RWPE2 (cell line): ENCODE results near the gene PSME3IP1.

Source experiments
- ATAC-seq: fragments of 200-7000 bp; cut with Tn5 transposase; 3 replicates; pipeline ENCODE4 v1.9.1; 2021; ENCODE audit warnings: low read depth
- DNase-seq: peaks from one replicate; pipeline ENCODE4 v3.0.0-alpha.2; 2020; ENCODE audit warnings: low spot score
- H3K27ac ChIP-seq: fragments of 450-650 bp; 2 replicates; pipeline ENCODE4 v1.5.1; 2017; ENCODE audit warnings: mild to moderate bottlenecking; ENCODE audit not compliant: poor library complexity, severe bottlenecking
- H3K27me3 ChIP-seq: fragments of 250-450 bp; sonication (Bioruptor Pico); 2 replicates; pipeline ENCODE4 v1.5.1; 2021; ENCODE audit warnings: mild to moderate bottlenecking, moderate library complexity; ENCODE audit not compliant: insufficient read depth, poor library complexity, severe bottlenecking
- H3K36me3 ChIP-seq: fragments of 250-450 bp; sonication (Bioruptor Pico); 2 replicates; pipeline ENCODE4 v1.5.1; 2020; ENCODE audit warnings: low read depth, mild to moderate bottlenecking, moderate library complexity
- H3K4me1 ChIP-seq: fragments of 250-450 bp; sonication (Bioruptor Pico); 2 replicates; pipeline ENCODE4 v1.5.1; 2021; ENCODE audit warnings: mild to moderate bottlenecking, moderate library complexity; ENCODE audit not compliant: insufficient read depth, poor library complexity, severe bottlenecking
- H3K4me3 ChIP-seq: fragments of 250-450 bp; sonication (Bioruptor Pico); 2 replicates; pipeline ENCODE4 v1.5.1; 2021; ENCODE audit warnings: mild to moderate bottlenecking, moderate library complexity; ENCODE audit not compliant: severe bottlenecking
- H3K9me3 ChIP-seq: fragments of 250-450 bp; sonication (Bioruptor Pico); 2 replicates; pipeline ENCODE4 v1.5.1; 2021; ENCODE audit warnings: mild to moderate bottlenecking, moderate library complexity; ENCODE audit not compliant: severe bottlenecking
- TF ChIP-seq, protein P1 (sequence below): fragments of 450-650 bp; IDR thresholded peaks from one replicate; pipeline ENCODE4 v1.5.1; 2017; ENCODE audit warnings: mild to moderate bottlenecking, moderate library complexity; ENCODE audit not compliant: poor library complexity, severe bottlenecking

PSME3IP1 gene

DNA sequence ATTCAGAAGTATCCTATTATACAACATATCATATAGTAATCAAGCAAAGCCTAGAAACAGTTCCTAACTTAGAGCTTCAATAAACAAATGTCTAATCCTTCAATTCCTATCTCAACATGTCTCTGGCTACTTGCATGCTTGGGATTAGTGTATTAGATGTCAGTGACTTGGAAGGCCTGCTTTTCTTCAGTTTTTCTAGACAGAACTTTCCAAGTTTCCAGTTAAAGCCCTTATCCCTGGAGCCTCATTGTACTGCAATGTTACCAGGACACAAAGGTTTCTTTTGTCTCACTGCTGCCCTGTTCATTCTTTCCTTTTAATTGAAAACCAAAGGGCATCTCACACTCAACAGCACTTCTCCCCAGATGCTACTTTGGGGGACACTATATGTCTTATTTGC is 16.5 kb downstream of the PSME3IP1 start:
- H3K27ac ChIP-seq: no peak overlapping the region
- no peak overlapping the region for H3K4me3 ChIP-seq
- TF ChIP-seq, protein P1, sequence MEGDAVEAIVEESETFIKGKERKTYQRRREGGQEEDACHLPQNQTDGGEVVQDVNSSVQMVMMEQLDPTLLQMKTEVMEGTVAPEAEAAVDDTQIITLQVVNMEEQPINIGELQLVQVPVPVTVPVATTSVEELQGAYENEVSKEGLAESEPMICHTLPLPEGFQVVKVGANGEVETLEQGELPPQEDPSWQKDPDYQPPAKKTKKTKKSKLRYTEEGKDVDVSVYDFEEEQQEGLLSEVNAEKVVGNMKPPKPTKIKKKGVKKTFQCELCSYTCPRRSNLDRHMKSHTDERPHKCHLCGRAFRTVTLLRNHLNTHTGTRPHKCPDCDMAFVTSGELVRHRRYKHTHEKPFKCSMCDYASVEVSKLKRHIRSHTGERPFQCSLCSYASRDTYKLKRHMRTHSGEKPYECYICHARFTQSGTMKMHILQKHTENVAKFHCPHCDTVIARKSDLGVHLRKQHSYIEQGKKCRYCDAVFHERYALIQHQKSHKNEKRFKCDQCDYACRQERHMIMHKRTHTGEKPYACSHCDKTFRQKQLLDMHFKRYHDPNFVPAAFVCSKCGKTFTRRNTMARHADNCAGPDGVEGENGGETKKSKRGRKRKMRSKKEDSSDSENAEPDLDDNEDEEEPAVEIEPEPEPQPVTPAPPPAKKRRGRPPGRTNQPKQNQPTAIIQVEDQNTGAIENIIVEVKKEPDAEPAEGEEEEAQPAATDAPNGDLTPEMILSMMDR: no peak
- no peaks in the 10 kb centered on the region for H3K27me3 ChIP-seq
- ATAC-seq: no peak
- peaks cover 92% of the 10 kb centered on the region for H3K36me3 ChIP-seq
- H3K4me1 ChIP-seq: no peaks in the 10 kb centered on the region
- no peak for DNase-seq
- H3K9me3 ChIP-seq: no peaks in the 10 kb centered on the region

DNA sequence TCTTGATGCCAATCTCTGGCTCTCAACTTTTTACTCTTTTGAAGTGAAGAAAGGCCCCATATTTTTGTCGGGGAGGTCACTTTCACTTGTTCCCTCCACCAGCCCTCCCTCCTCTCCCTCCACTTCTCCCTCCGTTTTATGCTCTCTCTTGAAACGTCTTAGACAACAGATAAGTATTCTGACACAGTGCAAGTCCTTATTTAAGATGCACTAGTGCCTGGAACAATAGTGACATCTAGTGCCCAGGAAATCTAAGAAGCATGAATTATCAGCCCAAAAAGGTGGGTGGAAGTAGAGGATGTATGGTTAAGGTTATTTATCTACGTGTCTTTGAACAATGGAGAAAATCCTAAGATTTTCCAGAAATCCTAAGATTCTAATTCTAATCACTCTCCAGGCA is 17.9 kb downstream of the PSME3IP1 start:
- TF ChIP-seq, protein P1: peak; percentile 83
- Histone ChIP-seq H3K9me3 (no peaks in the 10 kb centered on the region), H3K4me3 (no peak overlapping the region), H3K4me1 (no peaks in the 10 kb centered on the region), H3K36me3 (peaks cover 95% of the 10 kb centered on the region), H3K27me3 (no peaks in the 10 kb centered on the region), H3K27ac (no peak overlapping the region)
- ATAC-seq (peak; percentile 63), DNase-seq (no peak)

DNA sequence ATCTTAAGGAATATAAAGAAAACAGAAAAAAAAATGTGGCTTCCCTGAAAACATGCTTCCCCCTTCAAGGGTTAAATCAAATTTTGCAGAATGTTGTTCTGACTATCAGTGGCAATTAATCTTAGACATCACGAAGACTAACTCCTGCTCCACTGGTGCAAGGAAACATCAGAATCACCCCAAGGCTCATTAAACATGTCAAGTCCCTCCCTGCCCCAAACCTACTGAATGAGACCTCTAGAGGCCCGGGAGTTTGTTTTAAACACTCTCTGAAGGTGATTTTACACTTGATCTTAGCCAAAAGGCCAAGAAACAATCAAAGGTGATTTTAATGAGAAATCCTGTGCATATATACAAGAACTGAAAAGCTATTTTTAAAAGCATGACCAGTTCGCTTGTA is 18.3 kb downstream of the PSME3IP1 start:
- TF ChIP-seq, protein P1: no peak
- Histone ChIP-seq H3K4me3 (no peak overlapping the region), H3K9me3 (no peaks in the 10 kb centered on the region), H3K4me1 (no peaks in the 10 kb centered on the region), H3K27ac (no peak overlapping the region), H3K27me3 (no peaks in the 10 kb centered on the region), H3K36me3 (peaks cover 95% of the 10 kb centered on the region)
- ATAC-seq (no peak), DNase-seq (no peak)

- Histone ChIP-seq H3K27ac (no peak overlapping the region), H3K9me3 (no peaks in the 10 kb centered on the region), H3K4me3 (no peak overlapping the region), H3K4me1 (no peaks in the 10 kb centered on the region), H3K36me3 (peaks cover 95% of the 10 kb centered on the region), H3K27me3 (no peaks in the 10 kb centered on the region)
- TF ChIP-seq, protein P1: no peak
- DNase-seq (no peak), ATAC-seq (no peak)
Measured at GRCh38 chr16:57166951-57167350, 18.9 kb downstream of the PSME3IP1 start.

GRCh38 chr16:57166451-57166850 is 19.4 kb downstream of the PSME3IP1 start:
- DNase-seq (no peak), ATAC-seq (no peak)
- Histone ChIP-seq H3K27me3 (no peaks in the 10 kb centered on the region), H3K36me3 (peaks cover 95% of the 10 kb centered on the region), H3K4me1 (no peaks in the 10 kb centered on the region), H3K27ac (no peak overlapping the region), H3K4me3 (no peak overlapping the region), H3K9me3 (no peaks in the 10 kb centered on the region)
- TF ChIP-seq, protein P1: no peak
